Common myeloid progenitor, CD34-positive (primary cell): ENCODE results near the gene IFIT1.

Source experiments
- CTCF ChIA-PET: fragments of 350-600 bp; sonication (Branson Sonifier 250); formaldehyde crosslinking; loops from one replicate; lab custom pipeline; 2021; ENCODE audit warnings: antibody characterized with exemption; lab: Charles Lee
- POLR2A ChIA-PET: fragments of 350-600 bp; sonication (Branson Sonifier 250); formaldehyde crosslinking; loops from one replicate; lab custom pipeline; 2021; ENCODE audit warnings: antibody characterized with exemption; lab: Charles Lee
- DNase-seq, 3 donors: peaks; one replicate each; pipeline versions ENCODE4 v3.0.0 to v3.0.0-alpha.2; 2013
- H3K27ac ChIP-seq, 2 experiments: 1 replicate in 1 of 2; 2 replicates in 1 of 2; pipeline ENCODE4 v1.7.0; 2013; ENCODE audit warnings: inconsistent platforms in 2 of 2, low read length in 2 of 2, mild to moderate bottlenecking in 2 of 2, low read depth in 1 of 2, moderate library complexity in 1 of 2; ENCODE audit not compliant: severe bottlenecking in 2 of 2, insufficient read depth in 1 of 2, poor library complexity in 1 of 2
- H3K27me3 ChIP-seq, 5 experiments: replicated peaks in 2 of 5; 1 replicate in 3 of 5; 2 replicates in 2 of 5; pipeline versions ENCODE4 v1.6.1 to v1.7.0; 2013; ENCODE audit warnings: low read length in 4 of 5, mild to moderate bottlenecking in 2 of 5, moderate library complexity in 2 of 5, inconsistent platforms in 1 of 5; ENCODE audit not compliant: insufficient read depth in 5 of 5, control insufficient read depth in 4 of 5
- H3K36me3 ChIP-seq, 4 experiments: 1 replicate in 2 of 4; 2 replicates in 2 of 4; pipeline versions ENCODE4 v1.6.1 to v1.7.0; 2013; ENCODE audit warnings: low read length in 3 of 4, control low read depth in 1 of 4, mild to moderate bottlenecking in 1 of 4; ENCODE audit not compliant: control insufficient read depth in 4 of 4, insufficient read depth in 4 of 4
- H3K4me1 ChIP-seq, 4 experiments: 1 replicate in 3 of 4; 2 replicates in 1 of 4; pipeline versions ENCODE4 v1.6.1 to v1.7.1; 2013; ENCODE audit warnings: low read length in 3 of 4, mild to moderate bottlenecking in 3 of 4, control low read depth in 1 of 4, inconsistent platforms in 1 of 4, moderate library complexity in 1 of 4; ENCODE audit not compliant: control insufficient read depth in 4 of 4, insufficient read depth in 4 of 4; ENCODE audit errors: control extremely low read depth in 1 of 4
- H3K4me3 ChIP-seq, 7 experiments: 1 replicate in 4 of 7; 2 replicates in 3 of 7; pipeline versions ENCODE4 v1.5.1 to v1.7.0; 2013; ENCODE audit warnings: mild to moderate bottlenecking in 7 of 7, low read length in 6 of 7, moderate library complexity in 6 of 7, inconsistent platforms in 2 of 7, low read depth in 2 of 7, control low read depth in 1 of 7; ENCODE audit not compliant: insufficient read depth in 4 of 7, control insufficient read depth in 1 of 7; ENCODE audit errors: extremely low read depth in 1 of 7
- H3K9me3 ChIP-seq, 5 experiments: 1 replicate in 4 of 5; 2 replicates in 1 of 5; pipeline versions ENCODE4 v1.6.1 to v1.7.1; 2013; ENCODE audit warnings: low read length in 4 of 5, mild to moderate bottlenecking in 2 of 5, inconsistent platforms in 1 of 5, low read depth in 1 of 5, moderate library complexity in 1 of 5; ENCODE audit not compliant: control insufficient read depth in 4 of 5, insufficient read depth in 2 of 5; ENCODE audit errors: control extremely low read depth in 1 of 5
- WGBS: methylation state at CpG from one replicate; pipeline ENCODE4 v1.1.5; 2013; ENCODE audit not compliant: insufficient coverage; 5-methylcytosine and 5-hydroxymethylcytosine counted together

The IFIT1 gene

GRCh38 chr10:89371987-89372386 lies 20.4 kb upstream of the IFIT1 start:
- H3K27ac ChIP-seq = no peak overlapping the region
- H3K9me3 ChIP-seq = no peaks in the 10 kb centered on the region
- no peak overlapping the region for H3K4me3 ChIP-seq
- no peaks in the 10 kb centered on the region for H3K36me3 ChIP-seq
- ChIA-PET CTCF (interaction anchor here (0.8 to 3.8 kb wide), 9 partner anchors 9 to 158 kb away, joined by 3 to 24 read pairs (median 4); no protein-coding TSS in a partner anchor), POLR2A (no interaction called here)
- H3K27me3 ChIP-seq = no peaks in the 10 kb centered on the region
- peaks cover 10 to 49% (median 23%) of the 10 kb centered on the region in 4 experiments for H3K4me1 ChIP-seq
- 0% methylated on average over 3 of the region's 3 CpGs for WGBS
- DNase-seq = peak in 1 of 3 donors; percentile 58

GRCh38 chr10:89373916-89374711 lies 18.3 kb upstream of the IFIT1 start:
- POLR2A ChIA-PET = no interaction called here
- H3K27ac ChIP-seq = peak overlapping the region in 1 of 2 experiments; percentile 4

GRCh38 chr10:89374713-89375141 lies 17.7 kb upstream of the IFIT1 start:
- DNase-seq = no peak
- H3K27me3 ChIP-seq = no peaks in the 10 kb centered on the region
- H3K4me1 ChIP-seq = peaks cover 5 to 35% (median 13%) of the 10 kb centered on the region in 4 experiments
- no peaks in the 10 kb centered on the region for H3K9me3 ChIP-seq
- no peaks in the 10 kb centered on the region for H3K36me3 ChIP-seq
- ChIA-PET POLR2A (no interaction called here), CTCF (interaction anchor here (0.6 to 1.3 kb wide), 3 partner anchors 8 to 251 kb away, joined by 3 to 5 read pairs (median 3); no protein-coding TSS in a partner anchor)
- peak overlapping the region in 1 of 2 experiments; percentile 4 for H3K27ac ChIP-seq
- H3K4me3 ChIP-seq = no peak overlapping the region

More at GRCh38 chr10:89373916-89374711, 18.3 kb upstream of the IFIT1 start:
- H3K4me3 ChIP-seq = peak overlapping the region in 1 of 7 experiments; percentile 5
- peaks cover 5 to 41% (median 17%) of the 10 kb centered on the region in 4 experiments for H3K4me1 ChIP-seq
- DNase-seq = peak in 2 of 3 donors; percentile 70 to 79
- H3K9me3 ChIP-seq = no peaks in the 10 kb centered on the region
- H3K27me3 ChIP-seq = no peaks in the 10 kb centered on the region
- CTCF ChIA-PET = interaction anchor here (0.6 to 1.3 kb wide), 4 partner anchors 9 to 252 kb away, joined by 3 to 5 read pairs (median 3); partner anchors contain the start of gene IFIT1
- WGBS = 0% methylated on average over 3 of the region's 3 CpGs
- no peaks in the 10 kb centered on the region for H3K36me3 ChIP-seq

GRCh38 chr10:89377705-89378637 lies 14.5 kb upstream of the IFIT1 start, which contains the start of gene IFIT1B:
IFIT1B (plus strand) TSS chr10:89378056; CDS start chr10:89378136, 80 bp downstream.
- H3K27ac ChIP-seq = no peak within 1 kb of the TSS
- peak in 1 of 3 donors; percentile 24 for DNase-seq
- no peaks in the 10 kb centered on the region for H3K27me3 ChIP-seq
- ChIA-PET POLR2A (no interaction called here), CTCF (interaction anchor here (1.2 kb wide), 3 partner anchors 9 to 116 kb away, joined by 3 to 8 read pairs (median 3); no protein-coding TSS in a partner anchor)
- H3K36me3 ChIP-seq = no peaks in the 10 kb centered on the region
- peaks cover 0 to 21% (median 11%) of the 10 kb centered on the region in 4 experiments for H3K4me1 ChIP-seq
- no peak within 1 kb of the TSS for H3K4me3 ChIP-seq
- WGBS = 93% methylated on average over 5 of the region's 5 CpGs
- H3K9me3 ChIP-seq = no peaks in the 10 kb centered on the region

GRCh38 chr10:89379103-89379502 lies 13.3 kb upstream of the IFIT1 start:
- Histone ChIP-seq H3K4me3 (no peak overlapping the region), H3K27ac (no peak overlapping the region), H3K27me3 (no peaks in the 10 kb centered on the region), H3K9me3 (no peaks in the 10 kb centered on the region), H3K36me3 (no peaks in the 10 kb centered on the region), H3K4me1 (peaks cover 4 to 19% (median 13%) of the 10 kb centered on the region in 4 experiments)
- DNase-seq = no peak
- ChIA-PET POLR2A (no interaction called here), CTCF (interaction anchor here (1.2 kb wide), 2 partner anchors 10 to 114 kb away, joined by 3 to 8 read pairs; no protein-coding TSS in a partner anchor)

- WGBS = no CpG with 5 or more reads among the region's 1 CpG
- peak in 2 of 3 donors; percentile 21 to 36 for DNase-seq
- Histone ChIP-seq H3K27ac (no peak overlapping the region), H3K36me3 (no peaks in the 10 kb centered on the region), H3K4me1 (peaks cover 14 to 34% (median 27%) of the 10 kb centered on the region in 4 experiments), H3K27me3 (no peaks in the 10 kb centered on the region), H3K9me3 (no peaks in the 10 kb centered on the region), H3K4me3 (no peak overlapping the region)
- POLR2A ChIA-PET = no interaction called here
- CTCF ChIA-PET = interaction anchor here (1.0 to 2.3 kb wide), 2 partner anchors 8 to 13 kb away, joined by 3 to 9 read pairs; no protein-coding TSS in a partner anchor
Measured at GRCh38 chr10:89382757-89383156, 9.7 kb upstream of the IFIT1 start.
